Astrocyte of the cerebellum (primary cell): ENCODE measurements around the gene NAP1L5.

Source experiments
- DNase-seq: peaks from one replicate; pipeline ENCODE4 v3.0.0-alpha.2; 2011; ENCODE audit warnings: low read depth
- H3K4me3 ChIP-seq: 2 replicates; pipeline ENCODE4 v1.5.1; 2011; ENCODE audit warnings: mild to moderate bottlenecking, low read depth, low read length, moderate library complexity
- CTCF ChIP-seq: IDR thresholded peaks from 2 replicates; pipeline ENCODE4 v1.5.1; 2012; ENCODE audit warnings: low read length, low read depth, moderate library complexity, mild to moderate bottlenecking; ENCODE audit errors: missing control alignments
- in situ Hi-C: cut with HindIII; loops from 2 replicates; pipeline ENCODE4 v1.10.0; 2017; ENCODE audit warnings: low sequenced_read_pairs

NAP1L5 gene

GRCh38 chr4:88734403-88734949 lies 36.8 kb upstream of the NAP1L5 start:
- in situ Hi-C loops: no loop called here
- DNase-seq: no peak
- no peak for TF ChIP-seq CTCF
- H3K4me3 ChIP-seq: no peak overlapping the region

GRCh38 chr4:88732714-88733368 lies 35.2 kb upstream of the NAP1L5 start:
- no peak for DNase-seq
- in situ Hi-C loops: no loop called here
- H3K4me3 ChIP-seq: no peak overlapping the region
- TF ChIP-seq CTCF: no peak

GRCh38 chr4:88731381-88731780 lies 33.8 kb upstream of the NAP1L5 start:
- DNase-seq: no peak
- no peak for TF ChIP-seq CTCF
- in situ Hi-C loops: no loop called here
- no peak overlapping the region for H3K4me3 ChIP-seq

GRCh38 chr4:88730811-88731210 lies 33.2 kb upstream of the NAP1L5 start:
- TF ChIP-seq CTCF: no peak
- H3K4me3 ChIP-seq: no peak overlapping the region
- in situ Hi-C loops: no loop called here
- DNase-seq: no peak

GRCh38 chr4:88729146-88729760 lies 31.6 kb upstream of the NAP1L5 start:
- TF ChIP-seq CTCF: no peak
- in situ Hi-C loops: no loop called here
- DNase-seq: no peak
- no peak overlapping the region for H3K4me3 ChIP-seq

GRCh38 chr4:88728146-88728545 lies 30.5 kb upstream of the NAP1L5 start:
- no peak overlapping the region for H3K4me3 ChIP-seq
- DNase-seq: no peak
- no peak for TF ChIP-seq CTCF
- in situ Hi-C loops: no loop called here
